GM12874 (cell line): ENCODE results near the gene F13A1.

Source experiments
- CTCF ChIP-seq: IDR thresholded peaks from 2 replicates; pipeline ENCODE4 v1.5.1; 2011; ENCODE audit warnings: low read depth, mild to moderate bottlenecking, control low read depth, low read length, moderate library complexity; ENCODE audit not compliant: insufficient read depth

The F13A1 gene

GRCh38 chr6:6317386-6317785, 3.1 kb downstream of the F13A1 start:
- no peak for TF ChIP-seq CTCF

DNA sequence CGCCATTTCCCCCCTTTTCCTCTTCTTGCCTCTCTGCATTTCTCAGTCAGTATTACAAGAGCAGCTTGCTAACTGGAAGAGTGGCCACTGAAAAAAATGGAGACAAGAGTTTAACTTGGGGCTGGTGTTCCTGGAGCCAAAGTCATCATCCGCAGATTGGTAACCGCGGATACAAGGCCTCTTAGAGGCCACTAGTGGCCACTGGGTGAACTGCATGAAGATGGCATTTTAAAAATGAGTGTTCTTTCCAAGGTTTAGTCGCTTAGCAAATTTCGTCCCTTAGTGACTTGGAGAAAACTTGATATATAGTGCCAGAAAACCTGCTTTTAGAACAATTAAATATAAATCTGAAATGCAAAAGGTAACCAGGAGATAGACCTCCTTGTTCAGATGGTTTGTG, 4.8 kb downstream of the F13A1 start:
- TF ChIP-seq CTCF, result peak; percentile 86

DNA sequence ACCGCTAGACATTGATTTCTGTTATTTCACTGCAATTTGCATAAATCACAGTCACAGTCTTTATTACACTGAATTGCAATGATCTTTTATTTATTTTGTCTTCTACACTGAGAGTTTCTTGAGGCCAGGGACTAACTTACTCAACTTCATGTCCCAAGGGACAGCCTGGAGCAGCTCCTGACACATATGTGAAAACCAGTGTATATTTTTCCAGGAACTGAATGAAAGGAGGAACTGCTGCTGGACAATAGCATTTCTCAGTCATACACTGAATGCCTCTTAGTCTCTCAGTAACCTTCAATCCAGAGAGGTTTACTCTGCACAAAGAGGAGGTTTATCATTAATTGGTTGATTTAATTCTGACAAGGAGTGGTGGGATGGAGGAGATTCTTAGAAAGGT, 5.9 kb downstream of the F13A1 start:
- no peak for TF ChIP-seq CTCF

- TF ChIP-seq CTCF, result no peak
Observed at GRCh38 chr6:6312901-6313441, 7.5 kb downstream of the F13A1 start.

GRCh38 chr6:6305575-6305974, 14.9 kb downstream of the F13A1 start:
- no peak for TF ChIP-seq CTCF

DNA sequence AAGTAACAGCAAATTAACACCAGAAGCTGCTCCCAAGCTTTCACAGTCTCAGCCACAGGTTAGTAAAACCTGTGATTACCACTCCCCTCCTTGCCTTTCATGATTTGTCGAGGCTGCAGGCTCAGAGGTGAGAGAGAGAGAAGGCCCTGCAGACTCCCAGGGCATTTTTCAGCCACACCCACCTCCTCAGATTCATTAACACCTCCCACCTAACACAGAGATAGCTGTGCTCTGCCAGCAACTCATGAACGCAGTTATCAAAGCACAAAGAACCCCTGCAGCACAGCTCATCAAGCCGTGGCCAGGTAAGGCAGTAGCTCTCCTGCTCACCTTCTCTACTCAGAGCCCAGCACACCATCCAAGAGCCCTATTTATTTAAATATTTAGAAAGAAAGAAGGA, 27.1 kb downstream of the F13A1 start:
- no peak for TF ChIP-seq CTCF

- no peak for TF ChIP-seq CTCF
Observed at GRCh38 chr6:6287415-6287814, 33.0 kb downstream of the F13A1 start.
